GM19463 (cell line): ENCODE data around the gene NR2F1-AS1.
"Not testable (repeated sequence)": the region's sequence is repeated elsewhere in the genome, so short reads cannot be mapped to it uniquely, and the experiment has no call there.

Experiments used
- ATAC-seq: cut with Tn5 transposase; IDR thresholded peaks from one replicate; pipeline ENCODE4 v1.9.1; 2021; ENCODE audit warnings: mild to moderate bottlenecking, moderate library complexity; ENCODE audit not compliant: unreplicated experiment

Gene NR2F1-AS1

DNA sequence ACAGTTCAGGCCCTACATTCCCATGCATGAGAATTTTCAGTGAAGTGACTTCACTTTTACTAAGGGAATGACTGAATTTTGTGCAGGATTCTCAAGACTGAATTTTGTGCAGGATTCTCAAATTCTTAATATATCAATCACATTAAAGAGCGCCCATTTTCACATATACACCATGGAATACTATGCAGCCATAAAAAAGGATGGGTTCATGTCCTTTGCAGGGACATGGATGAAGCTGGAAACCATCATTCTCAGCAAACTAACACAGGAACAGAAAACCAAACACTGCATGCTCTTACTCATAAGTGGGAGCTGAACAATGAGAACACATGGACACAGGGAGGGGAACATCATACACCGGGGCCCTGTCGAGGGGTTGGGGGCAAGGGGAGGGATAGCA is 31.4 kb downstream of the NR2F1-AS1 start:
- ATAC-seq: not testable (repeated sequence)

DNA sequence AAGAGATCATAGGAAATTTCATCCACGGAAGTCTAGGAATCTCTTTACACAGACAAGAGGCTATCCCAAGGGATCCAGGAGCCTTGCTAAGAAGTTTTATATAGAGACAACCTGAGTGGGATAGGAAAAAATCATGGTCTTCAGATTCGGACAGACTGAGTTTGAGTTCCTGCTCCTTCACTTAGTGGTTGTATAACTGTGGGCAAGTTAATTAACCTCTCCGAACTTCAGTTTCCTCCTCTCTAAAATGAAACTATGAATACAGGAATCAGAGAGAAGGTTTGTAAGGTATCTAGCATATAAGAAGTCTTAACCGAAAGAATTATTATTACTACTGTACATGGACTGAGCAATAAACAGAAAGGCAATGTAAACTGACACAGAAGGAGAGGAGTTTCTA is 35.1 kb downstream of the NR2F1-AS1 start:
- no peak for ATAC-seq

DNA sequence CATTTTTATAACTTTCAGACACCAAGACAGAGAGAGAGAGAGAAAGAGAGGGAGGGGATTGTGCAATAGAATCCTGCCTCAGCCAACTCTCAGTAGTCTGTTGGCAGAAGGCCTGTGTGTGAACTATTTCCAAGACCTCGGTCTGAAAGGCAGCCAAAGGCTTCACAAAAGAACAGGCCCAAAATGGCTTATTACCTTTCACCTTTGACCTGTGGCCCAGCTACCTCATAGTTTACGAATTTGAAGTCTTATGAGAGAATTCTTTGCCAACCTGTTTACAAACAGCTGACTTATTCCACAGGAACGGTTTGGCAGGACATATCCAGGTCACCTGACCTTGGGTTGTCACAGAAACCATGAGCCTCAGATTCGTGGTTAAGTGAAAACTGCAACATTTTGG is 48.6 kb downstream of the NR2F1-AS1 start:
- ATAC-seq: no peak

DNA sequence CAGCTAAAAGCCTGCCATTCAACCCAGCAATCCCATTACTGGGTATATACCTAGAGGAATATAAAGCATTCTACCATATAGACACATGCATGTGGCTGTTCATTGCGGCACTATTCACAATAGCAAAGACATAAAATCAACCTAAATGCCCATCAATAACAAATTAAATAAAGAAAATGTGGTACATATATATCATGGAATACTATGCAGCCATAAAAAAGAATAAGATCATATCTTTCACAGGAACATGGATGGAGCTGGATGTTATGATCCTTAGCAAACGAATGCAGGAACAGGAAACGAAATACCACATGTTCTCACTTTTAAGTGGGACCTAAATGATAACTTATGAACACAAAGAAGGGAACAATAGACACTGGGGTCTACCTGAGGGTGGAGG is 59.2 kb downstream of the NR2F1-AS1 start:
- not testable (repeated sequence) for ATAC-seq

DNA sequence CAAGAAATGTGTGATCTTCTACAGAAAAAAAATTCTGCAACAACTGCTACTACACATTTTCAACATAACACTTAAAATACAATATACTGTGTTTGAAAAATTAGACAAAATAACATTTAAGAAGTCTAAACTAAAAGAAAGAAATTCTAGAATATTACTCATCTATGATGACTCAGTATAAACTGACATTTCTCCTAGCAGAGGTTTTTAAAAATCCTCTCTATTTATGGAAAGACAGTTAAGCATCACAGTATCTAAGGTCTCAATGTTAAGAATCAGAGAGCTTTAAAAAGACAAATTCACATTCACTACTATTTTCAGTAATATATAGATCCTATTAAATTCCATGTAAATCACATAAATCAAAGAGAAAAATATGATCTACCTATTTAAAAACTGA is 61.3 kb downstream of the NR2F1-AS1 start:
- no peak for ATAC-seq

DNA sequence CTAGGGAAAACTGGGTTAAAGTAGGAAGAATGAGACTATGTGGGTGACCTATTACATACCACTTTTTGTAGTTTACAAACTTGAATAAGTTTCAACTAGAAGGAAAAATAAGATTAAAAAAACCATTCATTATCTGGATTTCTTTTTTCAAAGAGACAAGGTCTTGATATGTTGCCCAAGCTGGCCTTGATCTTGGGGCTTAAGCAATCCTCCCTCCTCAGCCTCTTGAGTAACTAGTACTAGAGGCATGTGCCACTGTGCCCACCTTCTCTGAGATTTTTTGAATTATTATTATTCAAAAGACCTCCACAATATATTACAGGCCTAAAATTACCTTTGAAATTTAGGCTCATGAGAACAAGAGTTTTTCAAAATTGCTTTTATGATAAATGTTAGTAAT is 63.2 kb downstream of the NR2F1-AS1 start:
- ATAC-seq: no peak

DNA sequence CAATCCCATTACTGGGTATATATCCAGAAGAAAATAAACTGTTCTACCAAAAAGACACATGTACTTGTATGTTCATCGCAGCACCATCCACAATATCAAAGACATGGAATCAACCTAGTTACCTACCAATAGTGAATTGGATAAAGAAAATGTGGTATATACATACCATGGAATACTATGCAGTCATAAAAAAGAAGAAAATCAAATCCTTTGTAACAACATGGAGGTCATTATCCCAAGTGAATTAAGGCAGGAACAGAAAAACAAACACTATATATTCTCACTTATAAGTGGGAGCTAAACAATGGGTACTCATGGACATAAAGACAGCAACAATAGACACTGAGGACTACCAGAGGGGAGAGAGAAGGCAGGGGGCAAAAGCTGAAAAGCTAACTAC is 67.7 kb downstream of the NR2F1-AS1 start:
- ATAC-seq: no peak

DNA sequence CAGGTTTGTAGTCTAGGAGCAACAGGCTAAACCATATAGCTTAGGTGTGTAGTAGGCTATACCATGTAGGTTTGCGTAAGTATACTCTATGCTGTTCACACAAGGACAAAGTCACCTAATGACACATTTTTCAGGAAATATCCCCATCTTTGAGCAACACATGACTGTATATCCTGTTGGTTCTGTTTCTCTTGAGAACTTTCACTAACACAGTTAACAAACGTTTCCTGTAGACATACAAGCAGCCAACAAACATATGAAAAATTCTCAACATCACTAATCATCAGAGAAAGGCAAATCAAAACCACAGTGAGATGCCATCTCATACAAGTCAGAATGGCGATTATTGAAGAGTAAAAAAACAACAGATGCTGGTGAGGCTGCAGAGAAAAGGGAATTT is 68.2 kb downstream of the NR2F1-AS1 start:
- no peak for ATAC-seq

DNA sequence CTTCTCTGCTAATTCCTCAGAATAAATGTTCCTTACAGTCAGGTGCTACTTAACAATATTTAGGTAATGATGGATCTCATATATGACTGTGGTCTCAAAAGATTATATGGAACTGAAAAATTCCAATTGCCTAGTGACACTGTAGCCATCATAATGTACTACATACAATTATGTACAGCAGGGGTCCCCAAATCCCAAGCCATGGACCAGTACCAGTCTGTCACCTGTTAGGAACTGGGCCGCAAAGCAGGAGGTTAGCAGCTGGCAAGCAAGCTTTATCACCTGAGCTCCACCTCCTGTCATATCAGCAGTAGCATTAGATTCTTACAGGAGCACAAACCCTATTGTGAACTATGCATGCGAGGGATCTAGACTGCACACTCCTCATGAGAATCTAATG is 69.6 kb downstream of the NR2F1-AS1 start:
- no peak for ATAC-seq

DNA sequence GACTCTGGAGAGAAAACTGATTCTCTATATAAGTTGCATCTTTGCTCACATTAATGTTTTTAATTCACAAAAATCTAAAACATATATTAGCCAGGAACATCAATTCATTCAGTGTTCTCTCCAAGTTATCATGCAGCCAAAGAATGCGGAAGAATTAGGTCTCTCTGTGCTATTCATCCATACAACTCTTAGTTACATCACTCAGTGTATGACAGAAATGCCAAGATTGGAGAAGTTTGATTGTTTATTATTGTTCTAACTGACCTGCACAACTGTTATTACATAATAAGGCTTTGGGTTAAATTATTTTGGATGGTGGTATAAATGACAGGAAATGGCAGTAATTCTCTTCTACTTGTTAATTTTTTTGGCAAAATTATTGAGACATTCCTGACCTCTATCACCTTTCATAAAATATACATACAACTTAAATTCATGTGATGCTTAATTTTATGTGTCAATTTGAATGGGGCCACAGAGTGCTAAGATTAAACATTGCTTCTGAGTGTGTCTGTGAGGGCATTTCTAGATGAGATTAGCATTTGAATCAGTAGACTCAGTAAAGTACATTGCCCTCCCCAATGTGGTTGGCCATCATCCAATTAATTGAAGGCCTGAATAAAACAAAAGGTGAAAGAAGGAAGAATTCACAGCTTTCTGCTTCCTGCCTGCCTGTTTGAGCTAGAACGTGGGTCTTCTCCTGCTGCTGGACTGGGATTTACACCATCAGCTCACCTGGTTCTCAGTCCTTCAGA is 70.2 kb downstream of the NR2F1-AS1 start:
- no peak for ATAC-seq

DNA sequence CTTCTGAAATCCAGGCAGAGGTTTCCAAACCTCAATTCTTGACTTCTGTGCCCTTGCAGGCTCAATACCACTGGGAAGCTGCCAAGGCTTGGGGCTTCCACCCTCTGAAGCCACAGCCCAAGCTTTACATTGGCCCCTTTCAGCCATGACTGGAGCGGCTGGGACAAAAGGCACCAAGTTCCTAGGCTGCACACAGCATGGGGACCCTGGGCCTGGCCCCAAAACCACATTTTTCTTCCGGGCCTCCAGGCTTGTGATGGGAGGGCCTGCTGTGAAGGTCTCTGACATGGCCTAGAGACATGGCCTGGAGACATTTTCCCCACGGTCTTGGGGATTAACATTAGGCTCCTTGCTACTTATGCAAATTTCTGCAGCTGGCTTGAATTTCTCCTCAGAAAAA is 75.5 kb downstream of the NR2F1-AS1 start:
- not testable (repeated sequence) for ATAC-seq

DNA sequence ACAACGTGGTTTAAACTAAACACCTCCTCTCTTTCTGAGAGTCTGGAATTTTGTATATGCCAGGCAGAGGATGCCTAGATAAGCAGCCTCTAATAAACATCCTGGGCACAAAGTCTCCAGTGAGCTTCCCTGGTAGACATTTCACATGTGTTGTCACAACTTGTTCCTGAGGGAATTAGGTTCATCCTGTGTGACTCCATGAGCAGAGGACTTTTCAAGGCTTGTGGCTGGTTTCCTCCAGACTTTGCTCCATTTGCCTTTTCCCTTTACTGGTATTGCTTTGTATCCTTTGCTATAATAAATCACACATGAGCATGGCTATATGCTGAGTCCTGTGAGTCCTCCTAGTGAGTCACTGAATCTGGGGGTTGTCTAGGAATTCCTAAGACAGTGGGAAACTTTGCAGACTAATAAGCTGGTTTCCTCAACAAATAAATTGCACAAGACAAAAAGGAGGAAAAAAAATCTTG is 77.4 kb downstream of the NR2F1-AS1 start:
- no peak for ATAC-seq

DNA sequence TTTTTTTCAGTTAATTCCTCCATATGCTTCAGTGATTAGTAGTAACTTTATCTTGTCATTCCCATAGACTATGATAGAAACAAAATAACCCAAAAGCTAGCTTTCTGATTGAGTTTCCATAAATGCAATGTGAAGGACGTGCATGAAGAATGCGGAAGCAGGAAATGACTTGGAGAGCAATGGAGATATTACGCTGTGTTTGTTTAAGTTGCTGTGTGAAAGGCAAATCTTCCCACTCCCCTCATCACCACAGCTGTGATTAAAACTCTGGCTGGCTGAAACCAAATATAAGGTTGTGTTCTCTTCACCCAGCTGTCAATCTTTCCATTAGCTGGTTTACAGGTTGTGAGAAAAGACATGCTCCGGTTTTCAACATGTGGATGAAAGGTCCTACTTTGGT is 83.9 kb downstream of the NR2F1-AS1 start:
- no peak for ATAC-seq

DNA sequence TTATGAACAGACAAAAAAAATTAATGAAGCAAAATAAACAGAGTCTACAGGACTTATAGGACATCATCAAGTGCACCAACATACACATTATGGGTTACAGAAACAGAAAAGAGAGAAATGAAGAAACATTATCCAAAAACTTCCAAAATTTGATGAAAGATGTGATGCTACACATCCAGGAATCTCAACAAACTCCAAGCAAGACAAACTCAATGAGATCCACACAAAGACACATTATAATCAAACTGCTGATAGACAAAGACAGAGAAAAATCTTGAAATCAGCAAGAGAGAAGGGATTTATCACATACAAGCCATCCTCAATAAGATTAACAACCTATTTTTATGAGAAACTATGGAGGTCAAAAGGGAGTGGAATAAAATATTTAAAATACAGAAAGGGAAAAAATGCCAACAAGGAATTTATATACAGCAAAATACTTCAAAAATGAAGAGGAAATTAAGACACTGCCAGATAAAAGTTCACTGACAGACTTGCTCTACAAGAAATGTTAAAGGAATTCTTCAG is 101.0 kb downstream of the NR2F1-AS1 start:
- ATAC-seq: no peak

DNA sequence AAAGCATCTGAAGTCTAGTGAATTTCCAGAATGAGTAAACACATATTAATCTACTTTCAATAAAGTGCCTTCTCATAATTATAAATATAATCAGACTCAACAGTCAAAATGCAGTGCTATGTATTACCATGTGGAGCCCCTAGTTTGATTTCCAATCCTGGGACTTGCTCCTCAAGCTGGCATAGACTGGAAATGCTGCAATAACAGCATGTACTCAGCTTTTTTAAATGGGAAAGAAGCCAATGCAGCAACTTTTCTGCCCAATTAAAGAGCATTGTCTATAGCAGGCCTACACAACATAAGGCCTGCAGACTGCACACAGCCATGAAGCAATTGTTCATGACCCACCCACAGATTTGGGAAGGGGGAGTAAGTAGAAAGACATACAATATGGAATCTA is 103.2 kb downstream of the NR2F1-AS1 start:
- ATAC-seq: no peak

DNA sequence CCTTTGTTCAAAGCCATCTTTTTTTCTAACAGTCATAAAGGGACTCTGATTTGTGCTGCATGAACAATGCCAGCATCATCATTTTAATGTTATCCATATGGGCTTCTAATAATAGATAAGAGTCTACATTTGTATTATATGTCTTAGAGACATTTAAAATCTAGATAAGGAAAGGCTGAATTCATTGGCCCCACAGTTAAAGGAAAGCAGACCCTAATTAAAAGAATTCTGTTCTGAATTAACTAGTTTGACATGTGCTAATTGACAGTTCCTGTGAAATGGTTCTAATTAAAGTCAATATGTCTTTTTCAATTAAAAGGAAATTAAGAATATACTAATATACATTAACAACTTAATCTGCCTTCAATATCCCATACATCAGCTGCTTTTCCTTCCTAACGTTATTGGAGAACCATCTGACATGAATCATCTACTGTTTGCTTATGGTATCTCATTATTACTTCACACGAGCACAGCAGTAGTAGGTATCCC is 104.7 kb downstream of the NR2F1-AS1 start:
- no peak for ATAC-seq

DNA sequence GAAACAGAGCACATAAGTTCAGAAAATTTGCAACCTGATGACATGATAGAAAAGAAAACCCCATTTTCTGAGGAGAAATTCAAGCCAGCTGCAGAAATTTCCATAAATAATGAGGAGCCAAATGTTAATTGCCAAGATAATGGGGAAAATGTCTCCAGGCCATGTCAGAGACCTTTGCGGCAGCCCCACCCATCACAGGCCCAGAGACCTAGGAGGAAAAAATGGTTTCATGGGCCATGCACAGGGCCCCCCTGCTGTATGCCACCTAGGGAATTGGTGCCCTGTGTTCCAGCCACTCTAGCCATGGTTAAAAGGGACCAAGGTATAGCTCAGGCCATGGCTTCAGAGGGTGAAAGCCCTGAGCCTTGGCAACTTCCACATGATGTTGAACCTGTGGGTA is 118.1 kb downstream of the NR2F1-AS1 start:
- ATAC-seq: no peak

DNA sequence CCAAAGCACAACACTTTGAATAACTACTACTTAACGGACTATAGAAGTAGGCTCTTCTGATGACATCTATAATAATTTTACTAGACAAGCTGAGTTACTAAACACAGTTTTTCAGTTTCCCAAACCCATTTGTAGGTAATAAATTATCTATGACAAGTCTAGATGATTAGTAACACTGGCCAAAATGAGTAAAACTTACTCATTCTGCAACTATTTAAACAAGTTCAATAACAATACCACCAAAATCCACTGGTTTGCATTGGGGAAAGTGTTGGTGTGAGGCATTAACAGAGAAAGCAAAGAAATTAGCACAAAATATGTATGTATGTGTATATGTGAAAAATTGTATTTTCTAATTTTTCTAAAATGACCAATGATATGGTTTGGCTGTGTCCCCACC is 119.3 kb downstream of the NR2F1-AS1 start:
- ATAC-seq: no peak

DNA sequence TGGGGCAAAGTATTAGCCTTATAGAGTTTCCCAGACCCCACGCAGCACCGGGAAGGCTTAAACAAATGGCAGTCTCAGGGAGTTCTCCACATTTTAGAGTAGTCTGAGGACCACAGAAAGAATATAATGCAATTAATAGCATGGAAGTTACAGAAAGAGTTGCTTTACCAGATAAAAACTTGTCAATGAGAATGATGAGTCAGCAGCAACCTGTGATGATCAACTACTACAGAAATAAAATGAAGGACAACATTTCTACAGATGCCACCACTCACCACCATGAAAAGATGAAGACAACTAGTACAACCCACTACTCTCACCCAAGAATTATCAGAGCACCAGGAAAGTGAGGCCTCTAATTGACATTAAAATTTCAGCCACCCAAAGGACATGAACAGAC is 120.7 kb downstream of the NR2F1-AS1 start:
- ATAC-seq: no peak

DNA sequence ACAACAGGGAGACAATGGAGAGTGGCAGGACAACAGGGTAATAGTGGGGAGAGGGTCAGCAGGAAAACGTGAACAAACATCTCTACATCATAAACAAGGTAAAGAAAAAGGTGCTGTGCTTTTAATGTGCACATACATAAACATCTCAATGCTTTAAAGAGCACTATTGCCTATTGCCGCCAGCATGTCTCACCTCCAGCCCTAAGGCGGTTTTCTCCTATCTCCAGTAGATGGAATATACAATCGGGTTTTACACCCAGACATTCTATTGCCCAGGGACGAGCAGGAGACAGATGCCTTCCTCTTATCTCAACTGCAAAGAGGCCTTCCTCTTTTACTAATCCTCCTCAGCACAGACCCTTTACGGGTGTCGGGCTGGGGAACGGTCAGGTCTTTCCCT is 124.2 kb downstream of the NR2F1-AS1 start:
- not testable (repeated sequence) for ATAC-seq

DNA sequence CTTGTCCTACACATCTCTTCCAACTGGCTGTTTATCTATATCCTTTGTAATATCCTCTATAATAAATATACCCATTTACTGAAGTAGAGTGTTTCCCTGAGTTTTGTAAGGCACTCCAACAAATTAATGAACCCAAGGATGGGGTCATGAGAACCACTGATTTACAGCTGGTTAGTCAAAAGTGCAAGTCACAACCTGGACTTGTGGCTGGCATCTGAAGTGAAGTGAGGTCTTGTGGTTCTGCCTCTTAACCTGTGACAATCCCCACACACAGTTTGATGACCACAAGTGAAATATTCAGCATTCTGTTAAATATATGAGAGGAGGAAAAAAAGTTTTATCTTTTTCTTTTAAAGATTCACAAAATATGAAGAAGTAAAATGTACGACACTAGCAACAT is 126.1 kb downstream of the NR2F1-AS1 start:
- ATAC-seq: no peak

DNA sequence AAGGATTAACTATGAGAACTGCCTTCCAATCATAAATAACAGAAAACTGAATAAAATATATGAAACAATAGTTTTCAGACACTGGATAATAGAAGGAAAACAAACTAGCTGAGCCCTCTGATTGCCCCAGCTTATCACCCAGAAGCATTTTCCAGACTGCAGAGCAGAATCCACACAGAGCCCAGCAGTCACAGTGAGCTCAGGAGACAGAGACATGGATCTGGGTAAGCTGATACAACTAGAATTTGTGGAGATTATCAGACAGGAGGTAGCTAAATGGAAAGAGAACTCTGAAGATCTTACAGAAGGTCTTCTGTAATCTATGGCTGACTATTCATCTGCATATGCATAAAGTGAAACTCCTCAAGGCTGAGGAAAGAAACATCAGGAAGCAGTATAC is 128.8 kb downstream of the NR2F1-AS1 start:
- ATAC-seq: no peak

DNA sequence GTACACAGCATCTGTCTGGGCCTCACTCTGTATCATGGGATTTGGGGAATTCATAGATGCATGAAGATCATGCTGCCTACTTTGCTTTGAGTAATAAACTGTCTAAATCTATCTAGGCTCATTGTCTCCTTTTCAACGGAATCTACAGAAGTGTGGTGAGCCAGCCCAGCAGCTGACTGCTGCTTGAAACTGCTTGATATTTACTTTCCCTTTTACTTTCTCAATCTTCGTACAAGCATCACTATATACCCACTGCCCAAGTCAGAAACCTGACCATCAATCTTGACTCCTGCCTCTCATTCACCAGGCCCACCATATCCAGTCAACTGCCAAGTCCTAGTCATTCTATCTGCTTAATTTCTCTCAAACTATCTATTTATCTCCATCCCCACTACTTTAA is 142.9 kb downstream of the NR2F1-AS1 start:
- ATAC-seq: no peak
